NCI-H1417 treated with DMSO at 0.1 percent for 48 hours (cell line): ENCODE data around the gene CLMN.

Experiments used
- DNase-seq: peaks from one replicate; lab custom pipeline; 2025; lab: John Stamatoyannopoulos, UW

Gene CLMN

GRCh38 chr14:95237958-95238340, 81.8 kb downstream of the CLMN start:
- DNase-seq, result no peak

- DNase-seq, result no peak
Observed at GRCh38 chr14:95237121-95237957, 82.4 kb downstream of the CLMN start.

GRCh38 chr14:95236221-95236620, 83.5 kb downstream of the CLMN start:
- DNase-seq, result no peak

- no peak for DNase-seq
Observed at GRCh38 chr14:95235767-95236166, 83.9 kb downstream of the CLMN start.

- DNase-seq, result no peak
Observed at GRCh38 chr14:95235351-95235750, 84.4 kb downstream of the CLMN start.

- DNase-seq, result no peak
Observed at GRCh38 chr14:95234426-95234825, 85.3 kb downstream of the CLMN start.

GRCh38 chr14:95233702-95234241, 85.9 kb downstream of the CLMN start:
- DNase-seq, result no peak

- no peak for DNase-seq
Observed at GRCh38 chr14:95232894-95233584, 86.7 kb downstream of the CLMN start.

- DNase-seq, result no peak
Observed at GRCh38 chr14:95231966-95232633, 87.6 kb downstream of the CLMN start.

GRCh38 chr14:95229749-95230148, 90.0 kb downstream of the CLMN start:
- DNase-seq, result no peak

GRCh38 chr14:95228240-95228639, 91.5 kb downstream of the CLMN start:
- no peak for DNase-seq

- DNase-seq, result no peak
Observed at GRCh38 chr14:95227279-95227860, 92.3 kb downstream of the CLMN start.

GRCh38 chr14:95226801-95227200, 92.9 kb downstream of the CLMN start:
- no peak for DNase-seq

GRCh38 chr14:95225251-95225887, 94.3 kb downstream of the CLMN start:
- no peak for DNase-seq

- DNase-seq, result no peak
Observed at GRCh38 chr14:95222870-95223398, 96.8 kb downstream of the CLMN start.

- no peak for DNase-seq
Observed at GRCh38 chr14:95222151-95222631, 97.5 kb downstream of the CLMN start.

GRCh38 chr14:95221531-95221930, 98.2 kb downstream of the CLMN start:
- no peak for DNase-seq

- no peak for DNase-seq
Observed at GRCh38 chr14:95220663-95221231, 99.0 kb downstream of the CLMN start.

- DNase-seq, result no peak
Observed at GRCh38 chr14:95218472-95219193, 101.1 kb downstream of the CLMN start.

- no peak for DNase-seq
Observed at GRCh38 chr14:95218006-95218405, 101.7 kb downstream of the CLMN start.
